Uterus (tissue), 2 donors: ENCODE results near the gene ATG4B.

Source experiments
- POLR2A ChIP-seq, 2 donors: fragments of 450-650 bp; IDR thresholded peaks; one replicate each; pipeline ENCODE4 v1.6.1; 2016; ENCODE audit warnings: antibody characterized with exemption in 2 of 2, mild to moderate bottlenecking in 1 of 2, moderate library complexity in 1 of 2
- TF ChIP-seq, protein P1 (sequence below), 4 experiments: fragments of 200-600 bp in 2 of 4; fragments of 450-650 bp in 2 of 4; sonication (generic) in 2 of 4; IDR thresholded peaks; one replicate each; pipeline ENCODE4 v1.5.1; 2016 to 2019; ENCODE audit warnings: antibody characterized with exemption in 4 of 4, mild to moderate bottlenecking in 2 of 4, moderate library complexity in 1 of 4

DNA sequence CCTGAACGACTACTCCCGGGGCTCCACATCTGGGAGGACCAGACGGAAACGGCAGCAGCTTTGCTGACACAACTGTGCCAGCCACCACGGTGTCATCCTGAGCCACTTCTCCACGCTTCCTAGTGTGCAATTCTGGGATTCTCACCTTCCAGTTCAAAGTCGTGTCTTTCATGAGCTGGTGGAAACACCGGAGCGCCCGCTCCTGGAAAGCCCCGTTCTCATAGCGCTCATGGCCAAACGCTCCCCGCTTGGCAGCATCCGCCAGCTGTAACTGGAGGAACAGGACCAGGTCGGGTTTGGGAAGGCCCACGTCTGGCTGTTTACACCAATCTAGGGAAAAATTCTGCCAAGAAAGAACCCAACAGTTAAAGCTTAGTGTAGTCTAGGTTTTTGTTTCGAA lies 40.8 kb downstream of the ATG4B start:
- TF ChIP-seq, protein P1, sequence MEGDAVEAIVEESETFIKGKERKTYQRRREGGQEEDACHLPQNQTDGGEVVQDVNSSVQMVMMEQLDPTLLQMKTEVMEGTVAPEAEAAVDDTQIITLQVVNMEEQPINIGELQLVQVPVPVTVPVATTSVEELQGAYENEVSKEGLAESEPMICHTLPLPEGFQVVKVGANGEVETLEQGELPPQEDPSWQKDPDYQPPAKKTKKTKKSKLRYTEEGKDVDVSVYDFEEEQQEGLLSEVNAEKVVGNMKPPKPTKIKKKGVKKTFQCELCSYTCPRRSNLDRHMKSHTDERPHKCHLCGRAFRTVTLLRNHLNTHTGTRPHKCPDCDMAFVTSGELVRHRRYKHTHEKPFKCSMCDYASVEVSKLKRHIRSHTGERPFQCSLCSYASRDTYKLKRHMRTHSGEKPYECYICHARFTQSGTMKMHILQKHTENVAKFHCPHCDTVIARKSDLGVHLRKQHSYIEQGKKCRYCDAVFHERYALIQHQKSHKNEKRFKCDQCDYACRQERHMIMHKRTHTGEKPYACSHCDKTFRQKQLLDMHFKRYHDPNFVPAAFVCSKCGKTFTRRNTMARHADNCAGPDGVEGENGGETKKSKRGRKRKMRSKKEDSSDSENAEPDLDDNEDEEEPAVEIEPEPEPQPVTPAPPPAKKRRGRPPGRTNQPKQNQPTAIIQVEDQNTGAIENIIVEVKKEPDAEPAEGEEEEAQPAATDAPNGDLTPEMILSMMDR (IDR thresholded peaks at IDR 0.05): no peak
- TF ChIP-seq POLR2A (IDR thresholded peaks at IDR 0.05): no peak
